ENCODE results near the gene RNH1.

Gene RNH1

GRCh38 chr11:506995-507726, at the start of gene RNH1:
TSS of gene RNH1 (minus strand) at chr11:507242. CDS start at chr11:502162, 5,080 bp downstream.
- peak; percentile 95 for DNase-seq

GRCh38 chr11:555780-556661, 49.0 kb upstream of the RNH1 start:
- DNase-seq: no peak

GRCh38 chr11:555227-555779, 48.3 kb upstream of the RNH1 start:
- no peak for DNase-seq

GRCh38 chr11:554428-555226, 47.6 kb upstream of the RNH1 start:
- peak; percentile 23 for DNase-seq

GRCh38 chr11:553988-554340, 46.9 kb upstream of the RNH1 start:
- no peak for DNase-seq

- no peak for DNase-seq
Measured at GRCh38 chr11:553083-553987, 46.3 kb upstream of the RNH1 start.

GRCh38 chr11:551596-551995, 44.6 kb upstream of the RNH1 start:
- DNase-seq: no peak

- no peak for DNase-seq
Measured at GRCh38 chr11:551131-551530, 44.1 kb upstream of the RNH1 start.

GRCh38 chr11:550746-551085, 43.7 kb upstream of the RNH1 start:
- no peak for DNase-seq

GRCh38 chr11:550021-550745, 43.1 kb upstream of the RNH1 start:
- DNase-seq: no peak

- DNase-seq: no peak
Measured at GRCh38 chr11:548700-549603, 41.9 kb upstream of the RNH1 start.

- DNase-seq: no peak
Measured at GRCh38 chr11:545171-545570, 38.1 kb upstream of the RNH1 start.

- no peak for DNase-seq
Measured at GRCh38 chr11:544817-545166, 37.8 kb upstream of the RNH1 start.

- no peak for DNase-seq
Measured at GRCh38 chr11:541433-541885, 34.4 kb upstream of the RNH1 start.

GRCh38 chr11:540583-541432, 33.8 kb upstream of the RNH1 start:
- DNase-seq: no peak

GRCh38 chr11:539971-540481, 33.0 kb upstream of the RNH1 start:
- DNase-seq: no peak

- no peak for DNase-seq
Measured at GRCh38 chr11:538431-539051, 31.5 kb upstream of the RNH1 start.

GRCh38 chr11:537622-538430, 30.8 kb upstream of the RNH1 start:
- no peak for DNase-seq

Data from fibroblast of skin of right quadriceps (primary cell).